Measurements from ENCODE around the gene RNF213.

DNA sequence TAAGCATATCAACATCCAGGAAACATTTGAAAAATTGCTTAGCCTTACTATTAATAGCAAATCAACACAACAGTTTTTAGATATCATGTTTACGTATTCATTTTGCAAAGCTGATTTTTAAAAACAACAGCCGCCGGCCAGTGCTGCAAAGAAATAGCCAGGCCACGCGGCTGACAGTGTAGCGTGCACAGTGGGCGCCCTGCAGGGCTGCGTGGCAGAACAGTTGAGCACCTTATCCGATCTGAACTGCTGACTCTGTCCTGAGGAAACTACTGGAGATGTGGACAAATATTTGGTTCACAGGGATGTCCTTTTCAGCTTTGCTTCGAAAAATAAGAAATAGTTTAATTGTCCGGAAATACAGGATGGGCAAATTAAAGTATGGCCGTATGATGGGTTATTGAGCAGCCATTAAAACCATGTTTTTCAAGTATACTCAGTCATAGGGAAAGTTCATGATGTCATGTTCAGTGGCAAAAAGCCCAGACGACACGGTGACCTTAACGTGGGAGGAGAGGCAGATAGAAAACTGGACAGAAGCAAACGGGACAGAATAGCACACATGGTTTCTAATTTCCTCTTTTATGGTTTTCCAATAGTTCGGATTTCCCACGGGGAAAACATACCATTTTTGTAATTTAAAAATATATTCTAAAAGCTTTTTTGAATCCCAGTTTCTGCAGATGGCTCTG lies 101.9 kb downstream of the RNF213 start:
- TF ChIP-seq, protein P1, sequence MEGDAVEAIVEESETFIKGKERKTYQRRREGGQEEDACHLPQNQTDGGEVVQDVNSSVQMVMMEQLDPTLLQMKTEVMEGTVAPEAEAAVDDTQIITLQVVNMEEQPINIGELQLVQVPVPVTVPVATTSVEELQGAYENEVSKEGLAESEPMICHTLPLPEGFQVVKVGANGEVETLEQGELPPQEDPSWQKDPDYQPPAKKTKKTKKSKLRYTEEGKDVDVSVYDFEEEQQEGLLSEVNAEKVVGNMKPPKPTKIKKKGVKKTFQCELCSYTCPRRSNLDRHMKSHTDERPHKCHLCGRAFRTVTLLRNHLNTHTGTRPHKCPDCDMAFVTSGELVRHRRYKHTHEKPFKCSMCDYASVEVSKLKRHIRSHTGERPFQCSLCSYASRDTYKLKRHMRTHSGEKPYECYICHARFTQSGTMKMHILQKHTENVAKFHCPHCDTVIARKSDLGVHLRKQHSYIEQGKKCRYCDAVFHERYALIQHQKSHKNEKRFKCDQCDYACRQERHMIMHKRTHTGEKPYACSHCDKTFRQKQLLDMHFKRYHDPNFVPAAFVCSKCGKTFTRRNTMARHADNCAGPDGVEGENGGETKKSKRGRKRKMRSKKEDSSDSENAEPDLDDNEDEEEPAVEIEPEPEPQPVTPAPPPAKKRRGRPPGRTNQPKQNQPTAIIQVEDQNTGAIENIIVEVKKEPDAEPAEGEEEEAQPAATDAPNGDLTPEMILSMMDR (conservative IDR thresholded peaks at IDR 0.05 in 1 of 2, IDR thresholded peaks at IDR 0.05 in 1 of 2; ENCODE audit: low read depth in 1 of 2, low read length in 2 of 2): no peak
- no peak for TF ChIP-seq EZH2 (IDR thresholded peaks at IDR 0.05; ENCODE audit: low read length, missing control alignments)

Data from fibroblast of lung (primary cell).